HUES48 (cell line): ENCODE data around the gene SEM1.
"Not testable (repeated sequence)": the region's sequence is repeated elsewhere in the genome, so short reads cannot be mapped to it uniquely, and the experiment has no call there.

Experiments used
- H3K27ac ChIP-seq: one replicate; pipeline ENCODE4 v1.7.0; 2013; ENCODE audit warnings: low read depth, low read length, inconsistent platforms
- H3K27me3 ChIP-seq: 2 replicates; pipeline ENCODE4 v1.6.1; 2013; ENCODE audit warnings: mild to moderate bottlenecking, low read length; ENCODE audit not compliant: control insufficient read depth, insufficient read depth
- H3K36me3 ChIP-seq: 2 replicates; pipeline ENCODE4 v1.6.1; 2013; ENCODE audit warnings: low read length; ENCODE audit not compliant: control insufficient read depth, insufficient read depth
- H3K4me1 ChIP-seq: 2 replicates; pipeline ENCODE4 v1.6.1; 2013; ENCODE audit warnings: mild to moderate bottlenecking, low read length; ENCODE audit not compliant: control insufficient read depth, insufficient read depth
- H3K4me3 ChIP-seq: 2 replicates; pipeline ENCODE4 v1.5.1; 2013; ENCODE audit warnings: mild to moderate bottlenecking, low read depth, low read length
- H3K9ac ChIP-seq: 2 replicates; pipeline ENCODE4 v1.6.1; 2013; ENCODE audit warnings: mild to moderate bottlenecking, low read depth, low read length, moderate library complexity
- H3K9me3 ChIP-seq: 2 replicates; pipeline ENCODE4 v1.6.1; 2013; ENCODE audit warnings: low read length; ENCODE audit not compliant: control insufficient read depth, insufficient read depth

SEM1 gene

GRCh38 chr7:96727534-96728088, 18.0 kb upstream of the SEM1 start:
- H3K27me3 ChIP-seq = no peaks in the 10 kb centered on the region
- no peak overlapping the region for H3K9ac ChIP-seq
- H3K36me3 ChIP-seq = no peaks in the 10 kb centered on the region
- no peaks in the 10 kb centered on the region for H3K9me3 ChIP-seq
- no peak overlapping the region for H3K4me3 ChIP-seq
- H3K4me1 ChIP-seq = peaks cover 18% of the 10 kb centered on the region
- no peak overlapping the region for H3K27ac ChIP-seq

GRCh38 chr7:96723622-96724021, 14.0 kb upstream of the SEM1 start:
- no peaks in the 10 kb centered on the region for H3K36me3 ChIP-seq
- peak overlapping the region; percentile 31 for H3K27ac ChIP-seq

GRCh38 chr7:96722928-96723327, 13.3 kb upstream of the SEM1 start:
- not testable (repeated sequence) for H3K36me3 ChIP-seq, H3K27me3 ChIP-seq, H3K9me3 ChIP-seq, H3K9ac ChIP-seq, H3K4me3 ChIP-seq, H3K27ac ChIP-seq
- peaks cover 32% of the 10 kb centered on the region for H3K4me1 ChIP-seq

More at GRCh38 chr7:96723622-96724021, 14.0 kb upstream of the SEM1 start:
- H3K9me3 ChIP-seq = no peaks in the 10 kb centered on the region
- H3K27me3 ChIP-seq = no peaks in the 10 kb centered on the region
- peaks cover 25% of the 10 kb centered on the region for H3K4me1 ChIP-seq
- no peak overlapping the region for H3K4me3 ChIP-seq
- H3K9ac ChIP-seq = no peak overlapping the region

- Histone ChIP-seq H3K27ac (no peak overlapping the region), H3K9me3 (no peaks in the 10 kb centered on the region), H3K27me3 (no peaks in the 10 kb centered on the region), H3K4me3 (no peak overlapping the region), H3K9ac (no peak overlapping the region), H3K4me1 (peaks cover 31% of the 10 kb centered on the region), H3K36me3 (no peaks in the 10 kb centered on the region)
These were observed 11.2 kb upstream of the SEM1 start for GRCh38 chr7:96720843-96721242.

GRCh38 chr7:96719164-96719563, 9.5 kb upstream of the SEM1 start:
- Histone ChIP-seq H3K9ac (no peak overlapping the region), H3K9me3 (no peaks in the 10 kb centered on the region), H3K36me3 (no peaks in the 10 kb centered on the region), H3K4me3 (no peak overlapping the region), H3K4me1 (peaks cover 28% of the 10 kb centered on the region), H3K27ac (no peak overlapping the region), H3K27me3 (no peaks in the 10 kb centered on the region)

- Histone ChIP-seq H3K9ac (no peak overlapping the region), H3K9me3 (0 out of 2 replicates have a peak, but pooled peaks cover 2% of the 10 kb centered on the region), H3K4me1 (peaks cover 20% of the 10 kb centered on the region), H3K27me3 (no peaks in the 10 kb centered on the region), H3K36me3 (no peaks in the 10 kb centered on the region), H3K4me3 (no peak overlapping the region), H3K27ac (no peak overlapping the region)
These were observed 8.7 kb upstream of the SEM1 start for GRCh38 chr7:96718107-96719003.

GRCh38 chr7:96713037-96713436, 3.4 kb upstream of the SEM1 start:
- H3K4me3 ChIP-seq = no peak overlapping the region
- H3K27ac ChIP-seq = no peak overlapping the region
- no peak overlapping the region for H3K9ac ChIP-seq
- H3K27me3 ChIP-seq = no peaks in the 10 kb centered on the region
- peaks cover under 1% of the 10 kb centered on the region; the same call in 1 of the 2 replicates for H3K36me3 ChIP-seq
- H3K9me3 ChIP-seq = peaks cover 11% of the 10 kb centered on the region
- peaks cover 12% of the 10 kb centered on the region for H3K4me1 ChIP-seq

GRCh38 chr7:96710544-96710943, 898 bp upstream of the SEM1 start:
- Histone ChIP-seq H3K9me3 (peaks cover 11% of the 10 kb centered on the region), H3K27me3 (no peaks in the 10 kb centered on the region), H3K27ac (no peak overlapping the region), H3K36me3 (peaks cover 16% of the 10 kb centered on the region; the same call in 1 of the 2 replicates), H3K4me1 (peaks cover 10% of the 10 kb centered on the region; the same call in 1 of the 2 replicates), H3K9ac (no peak overlapping the region), H3K4me3 (no peak overlapping the region)

- peaks cover 22% of the 10 kb centered on the region for H3K36me3 ChIP-seq
- H3K27me3 ChIP-seq = no peaks in the 10 kb centered on the region
- H3K4me3 ChIP-seq = peak overlapping the region; percentile 83
- H3K4me1 ChIP-seq = peaks cover 10% of the 10 kb centered on the region; the same call in 1 of the 2 replicates
- peak overlapping the region; percentile 82 for H3K27ac ChIP-seq
- peaks cover 11% of the 10 kb centered on the region for H3K9me3 ChIP-seq
- peak overlapping the region; percentile 86 for H3K9ac ChIP-seq
These were observed 774 bp downstream of the SEM1 start for GRCh38 chr7:96708872-96709271.

- H3K27me3 ChIP-seq = no peaks in the 10 kb centered on the region
- peak overlapping the region; percentile 83 for H3K4me3 ChIP-seq
- H3K4me1 ChIP-seq = peaks cover 10% of the 10 kb centered on the region; the same call in 1 of the 2 replicates
- H3K9ac ChIP-seq = 0 out of 2 replicates have a peak overlapping the region, but pooled peaks have one; percentile 14
- peaks cover 7% of the 10 kb centered on the region for H3K9me3 ChIP-seq
- H3K27ac ChIP-seq = no peak overlapping the region
- peaks cover 22% of the 10 kb centered on the region for H3K36me3 ChIP-seq
These were observed 1.5 kb downstream of the SEM1 start for GRCh38 chr7:96707901-96708774.
